Hematopoietic multipotent progenitor cell treated with erythropoietin and hydrocortisone succinate and interleukin-3 and kit ligand, for 4 days (in vitro differentiated cells): ENCODE measurements around the gene ARHGAP44.
A peak's percentile ranks its signal among the peaks of the same experiment; 100 is the strongest.

ENCODE experiments used
- DNase-seq: peaks from one replicate; pipeline ENCODE4 v3.0.0-alpha.2; 2015

The ARHGAP44 gene

DNA sequence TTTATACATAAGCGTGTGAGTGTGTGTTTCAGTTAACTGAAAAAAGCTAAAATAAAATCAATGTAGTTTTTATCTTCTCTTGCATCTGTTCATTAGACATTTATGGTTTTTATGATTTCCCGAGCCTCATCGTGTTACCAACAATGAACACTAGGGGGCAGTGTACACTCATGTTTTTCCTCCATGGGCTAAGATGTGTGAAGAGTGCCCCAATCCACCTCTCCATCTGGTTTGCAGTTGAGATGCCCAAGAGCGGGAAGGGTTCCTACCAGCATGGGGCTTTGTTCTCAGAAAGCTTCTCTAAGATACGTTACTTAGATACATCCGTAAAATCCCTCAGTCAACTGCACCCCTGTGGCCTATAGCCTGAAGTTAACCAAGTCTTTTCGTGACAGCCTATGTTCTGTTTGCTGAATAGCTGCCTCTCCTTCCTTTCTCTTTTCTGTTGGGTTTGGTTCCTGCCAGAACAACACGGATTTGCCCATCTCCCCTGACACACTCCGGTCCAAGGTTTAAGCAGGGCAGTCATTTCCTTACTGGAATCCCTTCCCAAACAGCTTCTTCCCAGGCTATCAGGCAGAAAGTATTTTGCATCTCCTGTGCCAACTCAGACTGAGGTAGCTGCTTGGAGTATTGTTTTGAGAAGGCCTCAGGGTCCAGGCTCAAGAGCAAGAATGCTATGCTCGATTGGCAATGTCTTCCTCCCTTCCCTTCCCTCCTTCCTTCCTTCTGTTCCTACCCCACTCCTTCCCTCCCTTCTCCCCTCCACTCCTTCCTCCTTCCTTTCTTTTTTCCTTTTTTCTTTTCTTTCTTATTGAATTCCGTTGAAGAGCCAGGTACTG is 241.4 kb downstream of the ARHGAP44 start:
- peak; percentile 78 for DNase-seq

DNA sequence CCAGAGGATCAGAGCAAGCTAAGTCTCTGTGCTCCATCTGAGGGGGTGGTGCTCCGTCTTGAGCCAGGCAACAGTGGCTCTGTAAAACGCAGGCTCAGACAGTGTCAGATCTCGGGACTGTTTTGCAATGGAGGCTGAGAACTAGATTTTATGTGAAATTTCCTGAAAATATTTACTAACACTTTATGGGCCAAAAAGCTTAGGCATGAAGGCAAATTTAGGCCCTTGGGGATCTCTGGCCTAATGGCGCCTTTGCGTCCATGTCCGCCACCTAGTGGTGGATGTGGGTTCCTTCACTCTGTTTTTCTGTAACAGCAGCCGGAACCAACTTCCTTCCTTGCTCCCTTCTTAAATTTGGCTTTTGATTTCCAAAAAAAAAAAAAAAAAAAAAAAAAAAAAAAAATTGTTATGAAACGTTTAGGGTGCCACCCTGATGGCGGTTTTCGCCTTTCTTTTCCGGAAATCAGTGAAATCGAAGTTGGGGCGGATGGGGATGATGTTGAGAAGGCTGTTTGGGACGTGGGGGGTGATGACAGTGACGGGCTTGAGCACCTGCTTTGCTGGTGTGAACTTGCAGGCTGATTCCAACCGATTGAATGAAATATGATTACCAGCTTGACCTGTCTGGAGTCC is 242.5 kb downstream of the ARHGAP44 start:
- DNase-seq: peak; percentile 82

DNA sequence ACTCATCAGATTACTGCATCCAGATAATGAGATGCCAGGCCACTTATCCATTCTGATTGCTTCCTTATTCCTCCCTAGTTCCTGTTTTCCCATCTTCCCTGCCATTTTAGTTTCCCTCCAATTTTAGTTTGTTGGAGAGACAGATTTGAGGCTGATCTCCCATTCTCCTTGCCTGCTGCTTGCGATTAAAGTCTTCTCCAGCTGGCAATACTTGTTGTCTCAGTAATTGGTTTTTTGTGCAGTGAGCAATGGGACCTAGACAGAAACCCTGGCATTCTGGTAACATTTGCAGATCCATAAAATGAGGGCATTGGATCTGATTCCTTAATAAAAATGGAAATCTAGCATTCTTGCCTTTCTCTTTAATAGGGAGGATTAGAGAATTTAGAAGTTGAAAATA is 246.1 kb downstream of the ARHGAP44 start:
- DNase-seq: no peak

DNA sequence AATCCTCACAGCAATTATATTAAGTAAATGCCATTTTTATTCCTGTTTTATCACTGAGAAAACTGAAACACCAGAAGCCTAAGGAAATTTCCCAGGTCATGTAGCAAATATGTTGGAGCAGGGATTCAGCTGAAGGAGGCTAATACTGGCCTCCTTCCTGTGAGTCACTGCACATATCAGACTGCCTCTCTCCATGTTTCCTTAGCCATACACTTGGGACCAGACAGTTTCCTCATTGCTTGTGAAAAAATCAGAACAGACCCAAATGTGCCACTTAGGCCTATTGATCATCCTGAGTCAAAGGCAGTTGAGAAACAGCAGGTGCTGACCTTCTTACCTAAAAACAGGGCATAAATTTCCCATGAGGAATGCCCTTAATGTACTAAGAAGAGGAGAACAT is 247.5 kb downstream of the ARHGAP44 start:
- no peak for DNase-seq

DNA sequence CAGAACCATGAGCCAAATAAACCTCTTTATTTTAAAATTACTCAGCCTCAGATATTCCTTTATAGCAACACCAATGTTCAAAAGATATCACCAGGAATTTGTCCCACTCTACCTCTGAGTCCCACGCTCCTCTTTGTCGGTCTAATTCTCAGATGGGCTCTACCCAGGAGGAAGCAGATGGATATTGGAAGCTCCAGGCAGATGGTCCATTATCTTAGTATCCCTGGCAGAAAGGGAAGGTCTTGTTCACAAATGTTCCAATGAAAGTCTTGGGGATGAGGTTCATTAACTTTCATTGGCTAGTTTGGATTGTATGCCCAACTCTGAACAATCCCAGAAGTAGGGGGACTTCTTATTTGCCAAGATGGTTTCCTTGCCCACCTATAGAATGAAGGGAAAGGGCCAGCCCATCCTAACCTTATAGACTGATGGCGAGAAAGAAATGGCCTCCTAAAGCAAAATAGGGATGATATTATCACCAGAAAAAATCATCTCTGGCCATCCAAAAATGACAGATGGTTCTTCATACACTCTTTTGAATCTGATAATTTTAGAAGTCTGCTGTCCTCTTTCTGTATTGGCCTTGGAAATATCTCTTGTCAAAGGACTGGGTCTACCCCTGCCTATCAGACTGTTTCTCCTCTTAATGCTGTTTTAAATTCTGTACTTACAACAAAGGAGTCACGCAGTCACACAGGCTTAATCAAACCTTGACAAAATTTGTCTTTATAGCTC is 249.8 kb downstream of the ARHGAP44 start:
- DNase-seq: no peak
